SJSA1 (cell line): ENCODE results near the gene SOX13. TPM values are rescaled to one million over a fixed set of nuclear protein-coding genes. Genes with fewer than 3 reads are reported as not detected.
"Not testable (repeated sequence)": the region's sequence is repeated elsewhere in the genome, so short reads cannot be mapped to it uniquely, and the experiment has no call there.

Experiments
- DNase-seq, 2 experiments: peaks; one replicate each; pipeline ENCODE4 v3.0.0-alpha.2; 2015 to 2020; ENCODE audit warnings: low spot score in 2 of 2, low read depth in 1 of 2
- H3K27ac ChIP-seq: fragments of 250-450 bp; sonication (Bioruptor Pico); 2 replicates; pipeline ENCODE4 v1.5.1; 2020; ENCODE audit warnings: mild to moderate bottlenecking, moderate library complexity
- H3K27me3 ChIP-seq: fragments of 250-450 bp; sonication (Bioruptor Pico); replicated peaks from 2 replicates; pipeline ENCODE4 v1.5.1; 2020; ENCODE audit warnings: mild to moderate bottlenecking, moderate library complexity
- H3K36me3 ChIP-seq: fragments of 250-450 bp; sonication (Bioruptor Pico); 2 replicates; pipeline ENCODE4 v1.5.1; 2020; ENCODE audit warnings: mild to moderate bottlenecking
- H3K4me1 ChIP-seq: fragments of 250-450 bp; sonication (Bioruptor Pico); replicated peaks from 2 replicates; pipeline ENCODE4 v1.6.1; 2021; ENCODE audit warnings: mild to moderate bottlenecking
- H3K4me3 ChIP-seq: fragments of 250-450 bp; sonication (Bioruptor Pico); 2 replicates; pipeline ENCODE4 v1.5.1; 2020; ENCODE audit warnings: mild to moderate bottlenecking
- H3K9me3 ChIP-seq: fragments of 250-450 bp; sonication (Bioruptor Pico); replicated peaks from 2 replicates; pipeline ENCODE4 v1.5.1; 2020; ENCODE audit warnings: mild to moderate bottlenecking
- total RNA-seq: library from RNA; depleted of rRNA; stranded (reverse); fragments of >200 nt; shearing (Covaris generic); gene quantifications from 2 replicates; pipeline ENCODE4 v1.2.3, GENCODE V29; 2014

SOX13 gene
- total RNA-seq, 1 experiment from 2014 or later = 15.5 TPM

GRCh38 chr1:204084247-204084772, 11.4 kb downstream of the SOX13 start:
- peaks cover 21% of the 10 kb centered on the region for H3K4me1 ChIP-seq
- H3K4me3 ChIP-seq = no peak overlapping the region
- H3K27me3 ChIP-seq = no peaks in the 10 kb centered on the region
- H3K9me3 ChIP-seq = no peaks in the 10 kb centered on the region
- H3K36me3 ChIP-seq = no peaks in the 10 kb centered on the region
- H3K27ac ChIP-seq = no peak overlapping the region
- no peak for DNase-seq

DNA sequence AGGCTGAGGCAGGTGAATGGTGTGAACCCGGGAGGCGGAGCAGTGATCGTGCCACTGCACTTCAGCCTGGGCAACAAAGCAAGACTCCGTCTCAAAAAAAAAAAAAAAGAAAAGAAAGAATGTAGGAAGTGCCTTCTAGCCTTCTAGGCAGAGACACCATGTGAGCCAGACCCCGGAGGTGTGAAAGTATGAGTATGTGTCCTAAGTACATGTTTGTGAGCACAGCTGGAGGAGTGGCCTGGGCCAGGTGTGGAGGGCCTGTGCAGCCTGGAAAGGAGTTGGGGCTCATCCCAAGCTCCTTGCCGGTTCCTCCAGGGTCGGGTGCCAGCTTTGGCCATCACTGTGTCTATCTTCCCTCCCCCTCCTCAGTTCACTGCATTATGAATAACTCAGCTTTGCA, 13.0 kb downstream of the SOX13 start:
- no peaks in the 10 kb centered on the region for H3K27me3 ChIP-seq
- no peaks in the 10 kb centered on the region for H3K36me3 ChIP-seq
- DNase-seq = no peak
- H3K4me3 ChIP-seq = no peak overlapping the region
- no peak overlapping the region for H3K27ac ChIP-seq
- H3K4me1 ChIP-seq = peaks cover 5% of the 10 kb centered on the region
- H3K9me3 ChIP-seq = no peaks in the 10 kb centered on the region

DNA sequence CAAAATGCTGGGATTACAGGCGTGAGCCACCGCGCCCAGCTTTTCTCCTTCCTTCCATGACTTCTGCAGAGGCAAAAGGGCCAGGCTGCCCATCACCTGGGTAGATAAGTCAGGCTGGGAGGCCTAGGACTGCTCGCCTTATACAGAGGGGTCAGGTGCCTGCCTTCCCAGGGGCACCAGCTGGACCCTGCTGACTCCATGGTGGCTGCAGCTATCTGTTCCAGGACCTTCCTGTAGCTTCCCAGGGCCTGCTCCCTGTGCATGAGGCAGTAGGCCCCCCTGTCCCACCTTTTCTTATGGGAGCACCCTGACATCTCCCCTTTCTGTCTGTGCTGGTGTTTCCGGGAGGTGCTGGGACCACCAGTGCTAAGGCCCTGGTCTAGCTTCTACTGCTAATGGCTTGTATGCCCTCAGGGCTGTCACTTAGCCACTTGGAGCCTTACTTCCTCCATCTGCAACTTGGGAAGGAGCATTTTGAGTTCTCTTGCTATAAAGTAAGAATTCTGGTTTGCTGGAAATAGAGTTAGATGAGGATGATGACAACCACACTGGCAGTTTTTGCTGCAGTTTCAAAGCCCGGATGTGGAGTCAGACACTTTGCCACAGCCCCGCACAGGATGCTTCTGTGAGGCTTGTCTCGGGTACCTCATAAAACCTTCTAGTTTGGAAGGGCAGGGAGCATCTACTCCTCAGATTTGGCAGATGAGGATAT, 14.4 kb downstream of the SOX13 start:
- Histone ChIP-seq H3K9me3 (no peaks in the 10 kb centered on the region), H3K27me3 (no peaks in the 10 kb centered on the region), H3K36me3 (no peaks in the 10 kb centered on the region), H3K27ac (no peak overlapping the region), H3K4me1 (no peaks in the 10 kb centered on the region), H3K4me3 (no peak overlapping the region)
- DNase-seq = no peak

DNA sequence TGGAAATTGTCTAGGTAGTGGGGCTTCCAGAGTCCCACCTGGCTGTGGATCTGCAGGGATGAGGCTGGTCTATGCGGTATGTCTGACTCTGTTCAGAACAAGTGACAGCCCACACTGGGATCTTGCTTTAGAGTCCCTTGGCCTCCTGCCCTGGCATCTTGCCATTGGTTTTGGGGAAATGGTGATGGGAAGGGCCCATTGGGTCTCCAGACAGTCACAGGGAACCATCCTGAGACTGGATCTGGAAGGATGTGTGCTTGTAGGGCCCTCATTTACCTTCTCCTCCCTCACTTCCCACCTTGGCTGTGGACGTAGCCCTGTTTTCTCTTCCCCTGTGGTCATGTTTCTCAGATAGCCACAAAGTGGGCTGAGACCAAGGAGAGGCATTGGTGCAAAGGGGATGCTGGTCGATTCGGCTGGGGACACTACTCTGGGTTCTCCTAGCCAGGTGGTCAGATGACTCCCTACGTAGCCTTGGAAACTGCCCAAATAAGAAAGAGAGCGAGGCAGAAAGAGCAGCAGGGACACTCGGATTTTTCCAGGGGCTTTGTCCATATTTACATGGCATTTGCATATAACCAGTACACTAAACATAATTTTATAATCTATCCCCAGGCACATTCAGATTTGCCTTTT, 15.1 kb downstream of the SOX13 start:
- Histone ChIP-seq H3K27me3 (no peaks in the 10 kb centered on the region), H3K27ac (no peak overlapping the region), H3K36me3 (no peaks in the 10 kb centered on the region), H3K4me1 (peaks cover 2% of the 10 kb centered on the region), H3K4me3 (no peak overlapping the region), H3K9me3 (no peaks in the 10 kb centered on the region)
- no peak for DNase-seq

DNA sequence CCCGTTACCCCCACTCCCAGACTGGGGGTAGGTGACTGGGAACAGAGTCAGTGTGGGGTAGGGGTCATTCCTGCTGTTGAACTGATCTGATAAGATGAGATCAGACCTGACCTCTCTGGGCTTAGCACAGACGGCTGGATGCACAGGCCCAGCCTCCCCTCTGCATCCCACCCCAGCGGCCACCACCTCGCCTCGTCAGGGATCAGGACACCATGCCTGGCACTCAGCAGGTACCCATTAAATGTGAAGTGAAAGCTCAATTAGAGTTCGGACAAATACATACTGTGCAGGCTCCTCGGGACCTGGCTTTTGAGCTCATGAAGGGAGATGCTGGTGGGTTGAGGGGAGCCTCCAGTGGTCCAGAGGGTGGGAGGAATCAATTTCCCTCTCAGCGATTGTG, 15.7 kb downstream of the SOX13 start:
- Histone ChIP-seq H3K27ac (no peak overlapping the region), H3K27me3 (no peaks in the 10 kb centered on the region), H3K4me1 (peaks cover 8% of the 10 kb centered on the region), H3K9me3 (no peaks in the 10 kb centered on the region), H3K4me3 (no peak overlapping the region), H3K36me3 (no peaks in the 10 kb centered on the region)
- DNase-seq = no peak

DNA sequence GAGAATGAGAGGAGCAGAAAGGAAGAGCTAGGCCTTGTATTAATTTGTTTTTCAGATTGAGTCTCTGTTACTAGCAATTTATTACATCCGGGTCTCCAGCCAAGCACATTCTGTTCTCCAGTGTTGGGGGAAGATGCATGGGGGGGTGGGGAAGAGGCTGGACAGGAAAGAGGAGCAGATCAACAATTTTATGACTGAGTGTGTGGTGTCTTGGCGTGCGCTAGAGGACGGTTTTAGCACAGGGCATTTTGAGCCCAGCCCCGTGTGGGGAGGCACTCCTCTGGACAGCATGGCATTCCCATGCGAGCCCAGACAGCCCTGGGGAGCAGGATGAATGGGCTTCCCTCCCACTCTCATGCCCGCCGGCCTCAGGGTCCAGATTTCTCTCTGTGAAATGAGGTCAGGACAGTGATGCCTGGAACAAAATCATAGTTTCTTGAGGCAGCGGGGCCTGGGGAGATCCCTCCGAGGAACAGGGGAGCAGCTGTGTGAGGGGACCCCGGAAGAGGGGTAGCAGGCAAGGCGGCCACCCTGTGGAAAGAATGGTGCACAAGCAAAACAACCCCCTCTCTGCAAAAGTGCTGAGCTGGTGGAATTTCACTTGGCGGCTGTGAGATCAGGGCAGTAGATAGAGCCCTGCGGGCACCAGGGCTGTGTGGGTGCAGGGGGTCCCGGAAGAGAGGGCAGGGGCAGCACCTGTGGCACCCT, 16.3 kb downstream of the SOX13 start:
- Histone ChIP-seq H3K4me3 (no peak overlapping the region), H3K36me3 (no peaks in the 10 kb centered on the region), H3K27ac (no peak overlapping the region), H3K9me3 (no peaks in the 10 kb centered on the region), H3K27me3 (no peaks in the 10 kb centered on the region), H3K4me1 (peaks cover 12% of the 10 kb centered on the region)
- no peak for DNase-seq

- H3K36me3 ChIP-seq, H3K9me3 ChIP-seq: not testable (repeated sequence)
Observed at GRCh38 chr1:204090132-204090531, 17.2 kb downstream of the SOX13 start.

GRCh38 chr1:204091066-204091465, 18.2 kb downstream of the SOX13 start:
- Histone ChIP-seq H3K9me3 (no peaks in the 10 kb centered on the region), H3K36me3 (no peaks in the 10 kb centered on the region), H3K27me3 (no peaks in the 10 kb centered on the region), H3K4me1 (peaks cover 21% of the 10 kb centered on the region), H3K4me3 (no peak overlapping the region), H3K27ac (no peak overlapping the region)
- no peak for DNase-seq

More at GRCh38 chr1:204090132-204090531, 17.2 kb downstream of the SOX13 start:
- DNase-seq, H3K27me3 ChIP-seq, H3K27ac ChIP-seq, H3K4me3 ChIP-seq: not testable (repeated sequence)
- peaks cover 21% of the 10 kb centered on the region for H3K4me1 ChIP-seq

DNA sequence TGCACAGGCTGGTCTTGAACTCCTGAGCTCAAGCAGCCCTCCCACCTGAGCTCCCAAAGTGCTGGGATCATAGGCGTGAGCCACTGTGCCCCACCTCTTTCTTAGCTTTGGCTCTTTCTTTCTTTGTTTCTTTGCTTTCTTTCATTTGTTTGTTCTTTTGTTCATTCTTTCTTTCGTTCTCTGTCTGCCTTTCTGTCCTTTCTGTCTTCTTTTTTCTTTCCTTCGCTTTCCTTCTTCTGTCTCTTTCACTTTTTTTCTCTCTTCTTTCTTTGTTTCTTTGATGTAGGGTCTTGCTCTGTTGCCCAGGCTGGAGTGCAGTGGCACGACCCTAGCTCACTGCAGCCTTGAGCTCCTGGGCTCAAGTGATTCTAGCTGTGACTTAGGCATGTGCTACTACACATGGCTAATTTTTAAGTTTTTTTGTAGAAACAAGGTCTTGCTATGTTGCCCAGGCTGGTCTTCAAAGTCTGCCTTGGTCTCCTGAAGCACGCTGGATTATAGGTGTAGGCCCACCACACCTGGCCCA, 18.9 kb downstream of the SOX13 start:
- no peak for DNase-seq
- H3K36me3 ChIP-seq = no peaks in the 10 kb centered on the region

DNA sequence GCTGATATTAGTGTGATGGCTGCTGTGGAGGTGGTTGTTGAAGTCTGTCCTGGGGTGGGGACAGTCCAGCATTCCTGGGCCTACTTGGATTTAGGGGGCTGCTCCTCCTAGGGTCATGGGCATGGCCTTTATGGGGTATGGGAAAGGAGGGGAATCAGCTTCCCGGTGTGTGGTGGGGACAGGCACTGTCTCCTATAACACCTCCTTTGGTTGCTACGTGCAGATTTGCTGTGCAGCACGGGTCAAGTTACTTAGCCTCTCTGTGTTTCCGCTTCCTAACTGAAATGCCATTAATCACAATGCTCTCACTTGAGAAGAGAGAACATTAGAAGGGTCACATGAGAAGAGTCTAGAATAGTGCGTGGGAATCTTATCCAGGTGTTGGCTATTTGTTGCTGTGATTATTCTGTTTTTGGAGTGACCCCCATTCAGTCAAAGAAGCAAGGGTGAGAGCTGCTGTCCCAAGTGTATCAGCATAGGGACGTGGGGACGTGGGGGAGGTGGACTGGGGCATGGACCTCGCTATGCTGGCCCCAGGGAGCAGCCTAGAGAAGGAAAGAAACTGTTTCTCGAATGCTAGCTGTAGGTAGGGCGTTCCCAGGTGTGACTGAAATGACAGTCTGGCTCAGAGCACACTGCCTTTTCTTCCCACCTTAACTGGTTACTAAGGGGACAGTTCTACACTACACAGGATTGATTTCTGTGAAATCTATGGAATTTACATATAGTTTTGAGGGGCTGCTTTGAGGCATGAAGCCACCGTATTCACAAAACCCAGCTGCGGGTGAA, 19.9 kb downstream of the SOX13 start:
- H3K27ac ChIP-seq = no peak overlapping the region
- H3K9me3 ChIP-seq = no peaks in the 10 kb centered on the region
- DNase-seq = no peak
- H3K4me1 ChIP-seq = peaks cover 21% of the 10 kb centered on the region
- H3K27me3 ChIP-seq = no peaks in the 10 kb centered on the region
- H3K4me3 ChIP-seq = no peak overlapping the region
- no peaks in the 10 kb centered on the region for H3K36me3 ChIP-seq

More for the DNA sequence above, 18.9 kb downstream of the SOX13 start:
- Histone ChIP-seq H3K4me1 (peaks cover 21% of the 10 kb centered on the region), H3K27me3 (no peaks in the 10 kb centered on the region), H3K27ac (no peak overlapping the region), H3K9me3 (no peaks in the 10 kb centered on the region), H3K4me3 (no peak overlapping the region)

DNA sequence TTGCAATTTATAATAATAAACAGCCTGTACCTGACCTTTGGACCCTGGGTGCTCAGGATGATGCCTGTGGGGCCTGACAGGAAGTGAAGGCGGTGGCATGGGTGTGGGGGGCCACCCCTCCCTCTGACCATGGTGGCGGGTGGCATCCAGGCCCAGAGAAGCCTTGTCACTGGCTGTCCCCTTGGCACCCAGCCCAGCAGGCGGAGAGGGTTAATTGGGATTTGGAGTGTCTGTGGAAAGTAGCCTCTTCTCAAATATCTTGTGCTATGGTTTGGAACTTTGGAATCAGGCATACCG, 20.5 kb downstream of the SOX13 start:
- no peak overlapping the region for H3K4me3 ChIP-seq
- peaks cover 21% of the 10 kb centered on the region for H3K4me1 ChIP-seq
- H3K27ac ChIP-seq = no peak overlapping the region
- H3K36me3 ChIP-seq = no peaks in the 10 kb centered on the region
- no peak for DNase-seq
- no peaks in the 10 kb centered on the region for H3K9me3 ChIP-seq
- no peaks in the 10 kb centered on the region for H3K27me3 ChIP-seq

DNA sequence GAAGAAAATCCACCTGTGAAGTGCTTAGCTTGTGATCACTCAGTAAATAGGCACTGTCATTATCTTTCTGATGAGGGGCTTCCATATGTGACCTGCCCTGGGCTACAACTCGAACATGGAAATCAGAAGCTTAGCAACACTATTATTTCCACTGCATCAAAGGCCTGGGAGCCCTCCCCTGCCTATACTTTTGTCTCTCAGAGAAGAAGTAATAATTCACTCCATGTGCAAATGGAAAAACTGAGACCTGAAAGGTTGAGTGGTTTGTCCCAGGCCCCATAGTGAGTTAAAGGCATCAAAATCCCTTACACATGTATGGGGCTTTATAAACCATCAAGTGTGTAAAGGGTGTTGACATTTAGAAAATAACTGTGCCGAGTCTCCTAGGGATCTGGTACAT, 20.9 kb downstream of the SOX13 start:
- no peak overlapping the region for H3K27ac ChIP-seq
- peaks cover 21% of the 10 kb centered on the region for H3K4me1 ChIP-seq

GRCh38 chr1:204094313-204094729, 21.4 kb downstream of the SOX13 start:
- no peak overlapping the region for H3K4me3 ChIP-seq
- no peaks in the 10 kb centered on the region for H3K27me3 ChIP-seq
- H3K27ac ChIP-seq = no peak overlapping the region
- H3K9me3 ChIP-seq = no peaks in the 10 kb centered on the region
- H3K36me3 ChIP-seq = no peaks in the 10 kb centered on the region
- H3K4me1 ChIP-seq = peaks cover 21% of the 10 kb centered on the region
- no peak for DNase-seq

More for the DNA sequence above, 20.9 kb downstream of the SOX13 start:
- Histone ChIP-seq H3K27me3 (no peaks in the 10 kb centered on the region), H3K4me3 (no peak overlapping the region), H3K9me3 (no peaks in the 10 kb centered on the region), H3K36me3 (no peaks in the 10 kb centered on the region)
- DNase-seq = no peak
